GM18868 (cell line): ENCODE data around the gene GMPR2.
"Not testable (repeated sequence)": the region's sequence is repeated elsewhere in the genome, so short reads cannot be mapped to it uniquely, and the experiment has no call there.

Experiments
- ATAC-seq: cut with Tn5 transposase; IDR thresholded peaks from one replicate; pipeline ENCODE4 v1.9.1; 2021; ENCODE audit warnings: mild to moderate bottlenecking, moderate library complexity; ENCODE audit not compliant: unreplicated experiment

Gene GMPR2

GRCh38 chr14:24198814-24199524, 33.8 kb upstream of the GMPR2 start:
- no peak for ATAC-seq

- not testable (repeated sequence) for ATAC-seq
These were observed 30.2 kb upstream of the GMPR2 start for GRCh38 chr14:24202538-24202937.

- ATAC-seq = not testable (repeated sequence)
These were observed 29.4 kb upstream of the GMPR2 start for GRCh38 chr14:24203249-24203886.

- no peak for ATAC-seq
These were observed 28.3 kb upstream of the GMPR2 start for GRCh38 chr14:24204163-24205146.

DNA sequence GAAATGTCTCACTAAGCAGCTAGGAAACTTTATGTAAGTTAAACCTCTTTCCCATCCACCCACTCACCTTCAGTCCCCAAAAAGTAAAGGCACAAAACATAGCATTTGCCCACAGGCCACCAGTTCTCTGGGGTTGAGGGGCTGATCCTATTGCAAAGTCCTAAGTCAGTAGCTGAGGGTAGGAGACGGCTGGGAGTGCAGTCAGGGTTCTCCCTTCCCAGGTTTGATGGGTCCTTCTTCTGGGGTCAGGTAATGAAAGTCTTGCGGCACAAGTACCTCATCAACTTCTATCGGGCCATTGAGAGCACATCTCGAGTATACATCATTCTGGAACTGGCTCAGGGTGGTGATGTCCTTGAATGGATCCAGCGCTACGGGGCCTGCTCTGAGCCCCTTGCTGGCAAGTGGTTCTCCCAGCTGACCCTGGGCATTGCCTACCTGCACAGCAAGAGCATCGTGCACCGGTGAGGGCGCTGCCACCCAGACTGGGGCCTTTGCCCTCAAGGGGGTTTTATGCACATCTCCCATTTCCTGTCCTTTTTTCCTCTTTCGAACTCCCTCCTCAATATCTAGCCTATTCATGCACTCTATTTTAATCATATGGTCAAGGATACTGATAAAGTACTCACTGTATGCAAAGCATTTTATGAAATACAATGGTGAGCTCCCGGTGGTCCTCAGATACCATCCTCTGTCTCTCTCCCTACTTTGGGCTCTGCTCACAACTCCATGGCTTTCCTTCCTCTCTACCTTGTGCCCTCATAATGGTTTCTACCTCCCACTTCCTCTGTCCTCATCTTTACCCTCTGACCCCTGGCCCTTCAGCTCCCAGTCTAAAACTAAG, 26.2 kb upstream of the GMPR2 start:
- ATAC-seq = no peak

DNA sequence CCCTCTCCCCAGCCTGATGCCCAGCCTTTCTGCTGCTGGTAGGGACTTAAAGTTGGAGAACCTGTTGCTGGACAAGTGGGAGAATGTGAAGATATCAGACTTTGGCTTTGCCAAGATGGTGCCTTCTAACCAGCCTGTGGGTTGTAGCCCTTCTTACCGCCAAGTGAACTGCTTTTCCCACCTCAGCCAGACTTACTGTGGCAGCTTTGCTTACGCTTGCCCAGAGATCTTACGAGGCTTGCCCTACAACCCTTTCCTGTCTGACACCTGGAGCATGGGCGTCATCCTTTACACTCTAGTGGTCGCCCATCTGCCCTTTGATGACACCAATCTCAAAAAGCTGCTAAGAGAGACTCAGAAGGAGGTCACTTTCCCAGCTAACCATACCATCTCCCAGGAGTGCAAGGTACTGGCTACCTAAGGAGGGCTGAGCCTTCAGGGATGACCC, 25.6 kb upstream of the GMPR2 start:
- ATAC-seq = no peak

GRCh38 chr14:24207625-24208024, 25.1 kb upstream of the GMPR2 start:
- ATAC-seq = no peak

DNA sequence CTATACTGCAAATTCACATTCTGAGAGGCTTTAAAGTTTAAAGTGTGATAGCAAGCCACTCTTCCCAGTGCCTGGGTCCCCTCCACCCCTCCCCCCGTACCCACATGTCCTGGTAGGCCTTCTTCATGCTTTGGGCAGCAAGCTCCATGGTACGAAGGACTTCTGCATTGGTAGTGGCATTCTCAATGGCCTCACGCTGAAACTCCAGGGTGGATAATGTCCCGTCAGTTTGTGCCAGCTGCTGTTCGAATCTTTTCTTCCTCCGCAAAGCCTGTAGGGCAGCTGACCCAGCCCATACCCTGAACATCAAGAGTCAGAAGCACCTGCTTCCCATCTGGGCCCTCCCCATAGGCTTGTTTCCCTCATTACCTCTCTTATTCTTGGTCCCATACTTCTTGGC, 21.4 kb upstream of the GMPR2 start:
- no peak for ATAC-seq

DNA sequence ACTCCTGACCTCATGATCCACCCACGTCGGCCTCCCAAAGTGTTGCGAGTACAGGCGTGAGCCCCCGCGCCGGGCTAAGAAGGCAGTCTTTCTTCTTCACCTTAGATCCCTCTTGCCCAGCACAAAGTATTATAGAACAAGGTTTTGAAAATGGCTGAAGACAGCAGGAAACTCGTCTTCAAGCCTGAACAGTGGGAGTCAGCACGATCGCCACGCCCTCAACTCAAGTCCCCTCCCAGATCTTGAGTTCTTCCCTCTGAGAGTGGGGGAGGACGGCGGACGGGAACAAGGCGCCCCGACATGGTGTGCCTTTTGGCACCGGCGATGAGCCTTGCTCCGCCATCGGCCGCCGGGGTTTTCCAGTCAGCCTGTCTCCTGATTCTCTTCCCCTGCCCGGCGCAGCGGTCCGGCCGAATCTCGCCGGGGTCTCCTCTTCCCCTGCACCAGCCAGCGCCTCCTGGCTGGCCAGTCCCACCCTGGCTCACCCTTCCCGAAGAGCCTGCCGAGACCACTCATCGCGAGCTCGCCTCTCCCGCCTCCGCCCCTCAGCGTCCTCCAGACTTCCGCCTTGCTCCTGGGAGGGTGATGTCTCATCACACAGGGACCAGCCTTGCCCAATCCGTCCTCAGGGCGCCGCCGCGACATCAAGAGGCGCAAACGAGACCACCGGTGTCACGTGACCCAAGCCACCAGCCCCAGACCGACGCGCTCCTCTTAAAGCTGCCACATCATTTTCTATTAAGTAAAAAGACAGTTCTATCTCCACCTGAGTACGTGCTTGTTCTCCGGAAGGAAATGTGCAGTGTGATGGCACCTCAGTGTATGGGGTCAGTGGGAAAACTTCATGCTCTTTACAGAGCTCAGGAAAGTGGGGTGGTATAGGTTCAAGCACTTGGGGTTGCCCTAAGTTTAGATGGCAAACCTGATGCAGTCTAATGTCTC, 19.5 kb upstream of the GMPR2 start, which contains the start of gene CHMP4A:
Gene CHMP4A (minus strand): TSS at position 565 of the 942 bp plus-strand sequence. CDS start 49 bp downstream, at position 516.
- ATAC-seq = peak; percentile 84

DNA sequence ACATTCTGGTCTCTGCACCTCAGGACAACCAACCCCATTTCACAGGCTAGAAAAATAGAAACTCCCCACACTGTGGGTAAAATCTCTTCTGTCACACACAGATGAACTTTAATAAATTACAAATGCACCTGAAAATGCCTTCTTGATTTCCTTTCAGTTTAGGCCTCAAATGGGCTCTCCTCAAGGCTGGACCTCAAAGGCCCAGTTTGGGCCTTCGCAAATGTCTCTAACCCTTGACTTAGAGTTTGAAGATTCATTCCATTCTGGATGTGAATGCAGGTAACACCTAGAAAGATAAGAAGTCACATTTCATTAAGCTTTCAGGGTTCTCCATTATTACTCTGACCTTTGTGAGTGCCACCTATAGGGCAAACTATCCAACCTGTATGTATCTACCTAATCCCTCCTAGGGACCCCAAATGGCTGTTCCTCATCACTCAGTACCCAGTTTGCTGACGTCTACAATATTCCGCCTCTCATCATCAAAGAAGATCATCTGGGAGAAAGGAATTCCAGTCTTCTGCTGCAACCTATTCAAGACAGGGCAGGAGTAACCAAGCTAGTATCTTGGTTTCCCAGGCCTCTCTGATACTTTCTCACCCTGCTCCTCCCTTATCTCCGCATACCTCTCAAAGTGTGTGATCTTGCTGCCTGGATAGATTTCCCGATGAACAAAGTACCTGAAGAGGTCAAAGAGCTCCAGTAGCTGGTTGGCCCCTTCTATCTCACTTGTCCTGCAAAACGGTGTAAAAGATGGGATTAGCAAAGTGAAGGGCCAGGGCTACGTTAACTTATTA, 18.7 kb upstream of the GMPR2 start:
- ATAC-seq = no peak

DNA sequence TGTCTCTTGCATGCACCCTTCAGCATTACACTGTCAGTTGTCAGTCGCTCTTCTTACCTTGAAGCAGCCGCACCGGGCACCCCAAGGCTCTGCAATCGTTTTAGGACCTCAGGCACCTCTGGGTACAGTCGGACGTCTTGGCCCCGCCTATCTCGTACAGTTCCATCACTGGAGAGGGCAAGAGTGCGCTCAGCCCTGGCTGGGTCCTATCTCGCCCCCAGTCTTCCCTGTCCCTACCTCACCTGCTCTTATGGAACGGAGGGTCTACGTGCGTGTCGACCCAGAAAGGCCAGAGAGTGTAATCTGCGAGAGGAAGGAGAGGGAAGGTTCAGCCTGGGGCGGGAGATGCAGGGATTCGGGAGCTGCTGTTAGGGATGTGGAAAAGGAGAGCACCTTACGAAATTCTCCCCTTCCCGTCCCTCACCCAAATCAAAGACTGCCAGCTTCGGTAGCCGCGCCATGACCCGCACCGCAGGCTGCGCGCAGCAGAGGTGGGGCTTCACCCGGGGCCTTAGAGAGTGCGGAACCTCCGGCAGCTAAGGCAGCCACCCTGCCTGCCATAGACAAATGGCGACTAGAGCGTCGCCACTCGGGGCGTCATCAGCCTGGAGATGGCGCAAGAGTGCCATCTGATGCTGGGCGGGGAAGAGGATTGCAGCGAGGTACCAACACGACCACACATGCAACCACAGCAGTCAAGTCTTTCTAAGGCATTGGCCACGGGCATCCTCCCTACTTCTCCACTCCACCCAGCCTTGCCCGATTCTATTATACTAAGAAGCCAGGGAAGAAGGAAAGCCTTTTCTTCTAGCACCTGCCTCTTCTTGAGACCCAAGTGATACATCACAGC, 17.0 kb upstream of the GMPR2 start, which contains the start of gene MDP1:
Gene MDP1 (minus strand): TSS at position 572 of the 850 bp plus-strand sequence. CDS start 111 bp downstream, at position 461.
- ATAC-seq = peak; percentile 68

DNA sequence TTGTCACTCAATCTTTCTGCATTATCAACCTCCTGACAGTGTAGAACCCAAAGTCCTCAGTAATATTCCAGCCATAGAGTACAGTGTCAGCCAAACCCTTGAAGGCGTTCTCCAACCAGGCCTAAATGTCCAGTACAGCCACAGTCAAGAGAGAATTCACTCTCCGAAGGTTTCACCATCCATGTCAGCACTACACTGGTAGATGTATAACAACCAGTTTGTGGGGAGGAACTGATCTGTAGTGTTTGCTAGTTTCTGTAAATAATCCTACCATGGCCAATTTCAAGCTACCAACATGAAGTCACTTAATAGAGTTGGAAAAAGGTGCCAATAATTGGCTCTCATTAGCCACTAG, 16.4 kb upstream of the GMPR2 start:
- no peak for ATAC-seq

GRCh38 chr14:24216876-24217275, 15.9 kb upstream of the GMPR2 start:
- ATAC-seq = not testable (repeated sequence)

DNA sequence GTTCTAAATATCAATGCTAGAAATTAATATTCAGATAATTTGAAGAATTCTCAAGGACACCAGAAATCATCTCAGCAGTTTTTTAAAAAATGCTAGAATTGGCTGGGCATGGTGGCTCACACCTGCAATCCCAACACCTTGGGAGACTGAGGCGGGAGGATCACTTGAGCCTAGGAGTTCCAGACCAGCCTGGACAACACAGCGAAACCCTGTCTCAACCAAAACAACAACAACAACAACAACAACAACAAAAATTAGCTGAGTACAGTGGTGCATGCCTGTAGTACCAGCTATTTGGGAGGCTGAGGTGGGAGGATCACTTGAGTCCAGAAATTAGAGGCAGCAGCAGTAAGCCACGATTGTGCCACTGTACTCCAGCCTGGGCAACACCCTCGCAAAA, 13.6 kb upstream of the GMPR2 start:
- ATAC-seq = no peak

GRCh38 chr14:24219521-24219920, 13.2 kb upstream of the GMPR2 start:
- no peak for ATAC-seq

- not testable (repeated sequence) for ATAC-seq
These were observed 9.7 kb upstream of the GMPR2 start for GRCh38 chr14:24222987-24223386.

- ATAC-seq = no peak
These were observed 8.1 kb upstream of the GMPR2 start for GRCh38 chr14:24224618-24225071.
